GM12872 (cell line): ENCODE results near the gene HPX.

Source experiments
- TF ChIP-seq, protein P1 (sequence below): IDR thresholded peaks from 3 replicates; pipeline ENCODE4 v1.5.1; 2011; ENCODE audit warnings: low read depth, mild to moderate bottlenecking, low read length, moderate library complexity; ENCODE audit not compliant: insufficient read depth

The HPX gene

DNA sequence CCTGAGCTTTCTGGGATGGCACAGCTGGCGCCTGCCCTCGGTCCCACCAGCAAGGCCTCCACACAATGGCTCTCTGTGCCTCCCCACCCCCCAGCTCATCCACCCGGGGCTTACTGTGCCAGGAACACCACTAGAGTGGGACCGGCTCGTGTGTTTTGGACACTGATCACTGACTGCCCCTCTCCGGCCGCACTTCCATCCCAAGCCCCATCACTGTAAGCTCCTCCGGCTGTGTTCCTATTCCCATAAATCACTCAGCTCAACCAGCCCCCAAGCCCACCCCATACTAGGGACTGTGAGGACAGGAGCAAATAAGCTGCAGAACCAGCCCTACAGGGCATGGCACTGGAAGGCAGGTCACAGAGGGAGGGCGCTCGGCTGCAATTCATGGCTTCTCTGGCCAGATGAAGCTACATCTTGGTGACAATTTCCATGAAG lies 29.2 kb downstream of the HPX start:
- TF ChIP-seq, protein P1, sequence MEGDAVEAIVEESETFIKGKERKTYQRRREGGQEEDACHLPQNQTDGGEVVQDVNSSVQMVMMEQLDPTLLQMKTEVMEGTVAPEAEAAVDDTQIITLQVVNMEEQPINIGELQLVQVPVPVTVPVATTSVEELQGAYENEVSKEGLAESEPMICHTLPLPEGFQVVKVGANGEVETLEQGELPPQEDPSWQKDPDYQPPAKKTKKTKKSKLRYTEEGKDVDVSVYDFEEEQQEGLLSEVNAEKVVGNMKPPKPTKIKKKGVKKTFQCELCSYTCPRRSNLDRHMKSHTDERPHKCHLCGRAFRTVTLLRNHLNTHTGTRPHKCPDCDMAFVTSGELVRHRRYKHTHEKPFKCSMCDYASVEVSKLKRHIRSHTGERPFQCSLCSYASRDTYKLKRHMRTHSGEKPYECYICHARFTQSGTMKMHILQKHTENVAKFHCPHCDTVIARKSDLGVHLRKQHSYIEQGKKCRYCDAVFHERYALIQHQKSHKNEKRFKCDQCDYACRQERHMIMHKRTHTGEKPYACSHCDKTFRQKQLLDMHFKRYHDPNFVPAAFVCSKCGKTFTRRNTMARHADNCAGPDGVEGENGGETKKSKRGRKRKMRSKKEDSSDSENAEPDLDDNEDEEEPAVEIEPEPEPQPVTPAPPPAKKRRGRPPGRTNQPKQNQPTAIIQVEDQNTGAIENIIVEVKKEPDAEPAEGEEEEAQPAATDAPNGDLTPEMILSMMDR, result no peak

DNA sequence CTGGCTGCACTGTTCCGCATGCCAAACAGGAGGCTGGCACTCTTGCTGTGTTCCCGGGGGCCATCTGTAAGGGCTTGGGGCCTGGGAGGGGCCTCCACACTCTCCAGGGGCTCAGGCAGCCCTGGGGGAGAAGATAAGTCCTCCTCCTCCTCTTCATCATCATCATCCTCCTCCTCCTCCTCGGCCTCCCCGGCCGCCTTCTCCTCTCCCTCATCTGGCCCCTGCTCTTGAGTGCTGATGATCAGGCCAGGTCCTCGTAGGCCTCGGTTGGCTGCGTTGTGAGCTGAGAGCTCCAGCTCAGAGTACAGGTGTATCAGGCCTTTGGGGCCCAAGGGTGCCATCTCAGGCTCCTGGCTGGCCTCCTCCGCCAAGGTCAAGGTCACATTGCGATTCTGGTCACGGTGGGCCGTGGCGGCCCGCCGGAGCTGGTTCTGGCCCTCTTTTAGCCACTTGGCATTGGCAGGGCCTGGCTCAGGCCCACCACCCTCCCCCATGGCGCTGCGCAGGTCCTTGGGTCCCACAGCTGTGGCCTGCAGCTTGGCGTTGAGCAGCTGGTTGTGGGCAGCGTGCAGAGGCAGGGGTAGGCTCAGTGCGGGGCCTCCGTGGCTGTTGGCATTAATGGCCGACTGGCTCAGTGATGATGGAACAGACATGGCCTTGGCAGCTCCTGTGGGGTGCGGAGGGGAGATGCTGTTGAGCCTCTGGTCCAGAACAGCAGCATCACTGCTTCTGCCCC lies 29.9 kb downstream of the HPX start:
- TF ChIP-seq, protein P1, result no peak

DNA sequence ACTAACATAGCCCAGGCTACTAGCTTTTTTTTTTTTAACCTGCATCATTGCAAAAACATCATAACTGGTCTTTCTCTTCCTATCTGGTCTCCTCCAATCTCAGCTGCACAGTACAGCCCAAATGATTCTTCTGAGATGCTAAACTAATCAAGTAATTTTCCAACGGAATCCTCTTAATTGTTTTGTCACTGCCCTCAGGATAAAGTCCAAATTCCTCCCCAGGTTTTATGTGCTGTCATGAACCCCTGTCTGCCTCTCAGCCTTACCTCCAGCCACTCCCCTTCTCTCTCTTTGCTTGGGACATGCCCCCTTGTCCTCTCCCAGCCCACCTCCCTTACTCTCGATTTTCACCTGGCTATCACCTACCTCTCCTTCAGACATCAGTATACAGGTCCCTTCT lies 34.4 kb downstream of the HPX start:
- TF ChIP-seq, protein P1, result no peak

DNA sequence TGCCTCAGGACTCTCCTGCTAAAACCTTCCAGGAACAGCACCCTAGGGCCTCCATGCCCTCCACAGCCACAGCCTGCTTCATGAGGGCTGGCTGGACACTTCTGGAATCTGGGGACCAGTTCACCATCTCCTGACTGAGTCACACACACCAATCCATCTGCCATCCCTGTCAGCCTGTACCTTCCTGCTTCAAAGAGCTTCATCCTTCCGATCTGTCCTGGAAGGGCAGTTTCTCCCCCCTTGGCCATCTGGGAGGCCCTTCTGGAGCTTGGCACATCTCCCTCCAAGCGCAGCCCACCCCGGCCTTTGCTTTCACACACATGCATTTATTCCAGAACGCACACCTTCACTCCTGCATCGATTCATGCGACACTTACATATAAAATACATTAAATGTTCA lies 34.9 kb downstream of the HPX start:
- TF ChIP-seq, protein P1, result no peak

DNA sequence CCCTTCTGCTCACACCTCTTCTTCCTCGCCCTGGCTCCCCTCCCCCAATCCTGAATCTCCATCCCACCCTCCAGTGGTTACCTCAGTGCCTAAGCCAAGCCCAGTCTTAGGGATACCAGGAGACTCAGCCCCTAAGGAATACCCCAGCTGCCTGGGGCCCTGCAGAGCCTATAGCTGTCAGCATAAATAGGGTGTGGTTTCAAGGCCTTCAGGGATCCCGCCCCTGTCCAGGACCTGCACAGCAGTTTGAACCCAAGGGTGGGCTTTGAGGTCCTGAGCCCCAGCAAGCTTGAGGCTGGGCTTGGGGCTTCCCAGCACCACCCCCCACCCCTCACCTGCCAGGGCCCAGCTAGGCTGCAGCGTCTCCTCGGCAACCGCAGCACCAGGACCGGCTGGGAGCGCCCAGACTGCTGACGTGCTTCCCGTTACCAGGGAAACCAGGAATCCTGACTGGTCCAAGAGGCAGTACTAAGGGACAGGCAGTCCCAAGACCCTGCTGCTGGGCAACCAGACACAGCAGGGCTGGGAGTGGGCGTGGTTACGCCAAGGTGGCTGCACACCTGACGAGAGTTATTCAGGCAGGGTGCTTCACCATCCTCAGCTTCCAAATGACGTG lies 35.6 kb downstream of the HPX start:
- TF ChIP-seq, protein P1, result no peak

DNA sequence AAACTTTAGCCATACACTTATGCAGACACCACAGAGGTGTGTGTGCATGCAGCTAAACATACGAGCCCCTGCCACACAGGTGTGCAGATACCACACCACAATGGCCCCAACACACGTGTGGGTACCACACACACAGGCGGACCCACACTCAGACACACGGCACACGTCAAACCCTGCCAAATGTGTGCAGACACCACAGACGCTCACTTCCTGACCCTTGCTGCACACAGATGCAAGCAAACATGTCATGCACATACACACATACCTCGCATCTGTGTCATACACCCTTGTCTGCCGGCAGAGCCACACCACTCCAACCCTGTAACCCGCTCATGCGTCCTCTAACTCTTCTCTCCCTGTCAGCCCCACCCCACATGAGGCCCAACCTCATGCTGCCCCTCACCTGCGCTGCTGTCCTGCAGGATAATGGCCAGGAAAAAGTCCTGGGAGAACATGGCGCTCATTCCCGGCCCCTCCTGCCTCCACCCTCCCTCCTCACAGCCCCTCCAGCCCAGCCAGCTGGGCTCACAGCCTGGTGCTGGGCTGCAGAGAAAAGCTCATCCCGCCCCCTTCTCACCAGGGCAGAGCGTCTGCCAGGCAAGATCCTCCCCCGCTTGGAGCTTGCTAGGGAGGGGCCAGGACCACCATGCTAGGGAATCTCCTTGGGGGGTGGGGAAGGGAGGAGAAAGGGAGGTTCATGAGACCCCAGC lies 36.3 kb downstream of the HPX start:
- TF ChIP-seq, protein P1, result no peak

DNA sequence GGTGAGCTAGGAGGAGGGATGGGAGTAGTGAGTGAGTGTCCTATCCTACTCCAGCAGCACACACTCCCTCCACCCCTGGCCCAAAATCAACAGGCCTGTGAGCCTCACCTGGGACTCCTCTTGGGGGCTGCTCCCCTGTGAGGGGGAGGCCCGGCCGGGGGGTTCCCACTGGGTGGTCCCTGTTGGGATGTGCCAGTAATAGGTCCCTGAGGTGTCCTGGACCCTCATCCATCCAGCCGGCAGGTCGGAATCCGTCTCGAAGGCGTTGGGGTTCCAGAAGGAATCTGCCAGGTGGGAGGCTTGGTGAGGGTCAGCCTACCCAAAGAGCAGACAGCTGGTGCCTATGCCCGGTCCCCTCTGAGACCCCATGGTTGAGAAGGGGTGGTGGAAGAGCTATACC lies 37.2 kb downstream of the HPX start:
- TF ChIP-seq, protein P1, result no peak
